Measurements from ENCODE around the gene MAPK8. TPM values are rescaled to one million over a fixed set of nuclear protein-coding genes. Genes with fewer than 3 reads are reported as not detected.

The MAPK8 gene
- 10 to 100 TPM; 56.3 to 96.6 (median 74.8) TPM for total RNA-seq (2021; fragmentation: NEBNext Ultra II Directional; extraction: Animal tissue kit (Norgen Biotek cat#: 25700))
- long read RNA-seq, partial matches to known transcripts: 1 of 7 reads
- long read RNA-seq, other reads (novel, unspliced or antisense): 6 of 7 reads

- H3K9me3 Mint-ChIP-seq: no peaks in the 10 kb centered on the region
- peaks cover 22% of the 10 kb centered on the region for H3K36me3 Mint-ChIP-seq (ENCODE audit: low read depth)
- H3K4me3 Mint-ChIP-seq: peak within 1 kb of the TSS; percentile 92
- TF ChIP-seq CTCF (IDR thresholded peaks at IDR 0.05): no peak
- peak; percentile 71 for DNase-seq
- H3K27me3 Mint-ChIP-seq (ENCODE audit: insufficient read depth): peaks cover 11% of the 10 kb centered on the region; the same call in 1 of the 2 replicates
- peak within 1 kb of the TSS; percentile 68 for H3K27ac Mint-ChIP-seq
- peaks cover 41% of the 10 kb centered on the region for H3K4me1 Mint-ChIP-seq (ENCODE audit: low read depth)
Observed at GRCh38 chr10:48306265-48306869, at the start of gene MAPK8. TSS of gene MAPK8 (plus strand) at chr10:48306677. CDS start at chr10:48401661, 94,984 bp downstream.

- TF ChIP-seq CTCF (IDR thresholded peaks at IDR 0.05): no peak
- no peak overlapping the region for H3K27ac Mint-ChIP-seq
- peaks cover 14% of the 10 kb centered on the region; the same call in 1 of the 2 replicates for H3K4me1 Mint-ChIP-seq (ENCODE audit: low read depth)
- no peaks in the 10 kb centered on the region for H3K36me3 Mint-ChIP-seq (ENCODE audit: low read depth)
- no peak overlapping the region for H3K4me3 Mint-ChIP-seq
- peaks cover 25% of the 10 kb centered on the region for H3K27me3 Mint-ChIP-seq (ENCODE audit: insufficient read depth)
- no peak for DNase-seq
- no peaks in the 10 kb centered on the region for H3K9me3 Mint-ChIP-seq
Observed at GRCh38 chr10:48257407-48257961, 49.0 kb upstream of the MAPK8 start.

GRCh38 chr10:48258105-48258504 is 48.4 kb upstream of the MAPK8 start:
- Mint-ChIP-seq H3K36me3 (ENCODE audit: low read depth) (no peaks in the 10 kb centered on the region), H3K4me1 (ENCODE audit: low read depth) (peaks cover 14% of the 10 kb centered on the region; the same call in 1 of the 2 replicates), H3K27me3 (ENCODE audit: insufficient read depth) (peaks cover 26% of the 10 kb centered on the region), H3K9me3 (no peaks in the 10 kb centered on the region), H3K27ac (no peak overlapping the region), H3K4me3 (no peak overlapping the region)
- no peak for TF ChIP-seq CTCF (IDR thresholded peaks at IDR 0.05)
- DNase-seq: no peak

- H3K27me3 Mint-ChIP-seq (ENCODE audit: insufficient read depth): peaks cover 24% of the 10 kb centered on the region
- DNase-seq: no peak
- no peaks in the 10 kb centered on the region for H3K9me3 Mint-ChIP-seq
- H3K27ac Mint-ChIP-seq: no peak overlapping the region
- no peak for TF ChIP-seq CTCF (IDR thresholded peaks at IDR 0.05)
- no peaks in the 10 kb centered on the region for H3K4me1 Mint-ChIP-seq (ENCODE audit: low read depth)
- H3K4me3 Mint-ChIP-seq: no peak overlapping the region
- H3K36me3 Mint-ChIP-seq (ENCODE audit: low read depth): no peaks in the 10 kb centered on the region
Observed at GRCh38 chr10:48266528-48266927, 39.9 kb upstream of the MAPK8 start.

GRCh38 chr10:48271047-48271730 is 35.3 kb upstream of the MAPK8 start:
- TF ChIP-seq CTCF (IDR thresholded peaks at IDR 0.05): no peak
- DNase-seq: no peak
- Mint-ChIP-seq H3K36me3 (ENCODE audit: low read depth) (no peaks in the 10 kb centered on the region), H3K27me3 (ENCODE audit: insufficient read depth) (peaks cover 28% of the 10 kb centered on the region), H3K9me3 (no peaks in the 10 kb centered on the region), H3K4me3 (no peak overlapping the region), H3K27ac (no peak overlapping the region), H3K4me1 (ENCODE audit: low read depth) (no peaks in the 10 kb centered on the region)
